RCC 7860 (cell line): ENCODE data around the gene ASB3.
"Not testable (repeated sequence)": the region's sequence is repeated elsewhere in the genome, so short reads cannot be mapped to it uniquely, and the experiment has no call there.

ENCODE experiments used
- DNase-seq: peaks from one replicate; pipeline ENCODE4 v3.0.0-alpha.2; 2015; ENCODE audit warnings: low spot score
- FAIRE-seq: peaks from 2 replicates; lab custom pipeline; 2012; peaks lifted over from hg19 to GRCh38; lab: Jason Lieb, UNC

The ASB3 gene

DNA sequence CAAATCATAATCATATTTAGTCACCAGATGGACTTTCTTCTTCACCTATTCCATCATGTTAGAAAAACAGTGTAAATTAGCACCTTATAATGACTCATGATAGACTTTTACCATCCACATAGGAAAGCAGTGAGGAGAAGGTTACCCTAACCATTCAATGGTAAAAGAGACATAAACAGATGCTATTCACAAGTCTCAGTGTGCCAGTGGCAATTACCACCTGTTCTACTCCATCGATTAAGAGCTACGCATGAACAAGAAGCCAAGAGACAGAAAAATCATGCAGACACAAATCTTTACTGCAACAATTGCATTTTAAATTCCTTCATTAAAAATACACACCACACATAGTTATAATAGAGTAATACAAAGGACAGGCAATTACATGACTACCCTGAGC lies 125.9 kb downstream of the ASB3 start:
- no peak for FAIRE-seq
- DNase-seq: no peak

GRCh38 chr2:53658474-53658873 lies 128.3 kb downstream of the ASB3 start:
- FAIRE-seq, DNase-seq: not testable (repeated sequence)

GRCh38 chr2:53655256-53655655 lies 131.5 kb downstream of the ASB3 start:
- no peak for DNase-seq
- no peak for FAIRE-seq

- no peak for DNase-seq
- no peak for FAIRE-seq
These were observed 132.4 kb downstream of the ASB3 start for GRCh38 chr2:53654396-53654795.

GRCh38 chr2:53652131-53652530 lies 134.6 kb downstream of the ASB3 start:
- DNase-seq: no peak
- no peak for FAIRE-seq

DNA sequence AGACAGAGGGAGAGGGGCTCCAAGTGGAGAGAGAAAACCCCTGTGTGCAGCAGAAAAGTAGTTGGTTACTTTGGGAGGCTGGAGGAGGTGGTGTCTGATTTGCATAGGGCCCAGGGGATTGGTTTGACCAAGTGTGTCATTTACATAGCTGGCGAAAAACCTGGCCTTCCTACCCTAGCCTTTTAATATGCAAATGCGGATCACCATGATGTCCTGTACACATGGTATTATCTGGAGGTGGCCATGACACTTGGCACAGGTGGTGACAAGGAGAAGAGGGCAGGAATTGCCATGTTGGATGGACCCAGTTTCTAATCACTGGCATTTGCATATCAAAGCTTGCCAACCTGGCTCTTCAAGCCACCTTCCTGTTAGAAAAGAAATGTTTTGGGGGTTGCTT lies 140.0 kb downstream of the ASB3 start:
- DNase-seq (no peak), FAIRE-seq (no peak)

GRCh38 chr2:53641290-53641689 lies 145.5 kb downstream of the ASB3 start:
- no peak for FAIRE-seq
- DNase-seq: no peak

GRCh38 chr2:53640466-53640865 lies 146.3 kb downstream of the ASB3 start:
- DNase-seq: no peak
- FAIRE-seq: no peak

GRCh38 chr2:53636596-53636995 lies 150.2 kb downstream of the ASB3 start:
- FAIRE-seq: no peak
- no peak for DNase-seq

DNA sequence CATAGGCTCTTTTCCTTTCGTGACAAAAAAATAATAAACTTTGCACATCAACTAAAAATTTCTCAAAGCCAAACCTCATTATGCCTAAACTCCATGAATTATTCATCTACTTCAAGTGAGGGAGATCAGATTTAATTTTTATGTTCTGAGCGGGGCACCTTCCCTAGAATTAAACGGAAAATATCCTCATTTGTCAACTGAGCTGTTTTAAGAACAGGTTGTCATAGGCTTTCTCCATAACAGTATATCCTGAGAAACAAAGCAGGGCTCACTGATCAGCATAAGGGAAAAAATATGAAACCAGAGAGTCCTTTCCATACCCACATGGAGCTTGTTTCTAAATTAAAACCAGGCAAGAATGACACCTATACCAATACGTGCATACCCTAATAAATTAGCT lies 150.6 kb downstream of the ASB3 start:
- FAIRE-seq: no peak
- DNase-seq: no peak

DNA sequence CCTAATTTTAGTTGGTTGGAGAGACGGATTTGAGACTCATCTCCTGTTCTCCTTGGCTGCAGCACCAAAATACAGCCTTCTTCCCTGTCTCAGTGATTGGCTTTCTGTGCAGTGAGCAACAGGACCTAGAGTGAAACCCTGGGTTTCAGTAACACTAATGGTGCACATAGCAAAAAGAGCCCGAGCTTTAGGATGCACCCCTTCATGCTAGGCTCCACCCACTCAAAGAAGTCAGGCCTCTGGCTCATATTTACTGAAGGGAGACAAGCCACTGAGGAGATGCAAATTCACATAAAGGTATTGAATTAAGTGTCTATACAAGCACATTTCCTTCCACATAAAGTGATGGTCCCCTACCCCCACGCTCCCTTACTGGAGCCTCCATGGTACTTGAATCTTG lies 151.1 kb downstream of the ASB3 start:
- DNase-seq: no peak
- FAIRE-seq: no peak

DNA sequence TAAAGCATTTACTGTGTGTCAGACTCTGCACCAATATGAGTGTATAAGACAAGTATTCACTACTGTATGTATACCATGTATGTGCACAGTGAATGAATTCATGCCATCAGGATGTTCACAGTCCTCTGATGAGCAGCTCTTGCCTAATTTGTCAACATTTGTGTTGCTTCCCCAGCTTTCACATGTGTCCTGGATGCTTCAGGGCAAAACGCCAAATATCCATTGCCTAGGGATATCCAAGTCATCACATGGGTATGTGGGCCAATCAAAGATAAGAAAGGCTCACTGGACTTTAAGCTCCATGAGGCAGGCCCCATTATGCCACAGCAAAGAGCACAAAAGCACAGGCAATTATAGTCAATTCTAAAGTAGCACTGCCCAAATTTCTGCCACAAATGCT lies 153.3 kb downstream of the ASB3 start:
- DNase-seq: no peak
- FAIRE-seq: no peak

- no peak for FAIRE-seq
- peak; percentile 43 for DNase-seq
These were observed 154.0 kb downstream of the ASB3 start for GRCh38 chr2:53632714-53633113.

DNA sequence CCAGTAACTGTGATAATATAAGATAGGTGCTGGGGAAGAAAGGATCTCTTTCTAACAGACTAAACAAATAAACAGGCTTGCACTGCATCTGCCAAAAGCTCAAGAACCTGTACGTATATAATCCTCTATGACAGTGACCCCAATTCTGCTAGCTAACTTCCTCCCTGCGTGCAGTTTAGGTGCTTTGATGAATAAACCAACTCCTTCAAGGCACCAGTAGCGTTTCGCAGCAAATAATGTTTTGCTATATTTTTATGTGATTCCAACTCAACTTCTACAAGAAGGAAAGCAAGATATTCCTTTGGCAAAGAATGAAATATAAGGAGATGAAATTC lies 154.7 kb downstream of the ASB3 start:
- FAIRE-seq (no peak), DNase-seq (no peak)

DNA sequence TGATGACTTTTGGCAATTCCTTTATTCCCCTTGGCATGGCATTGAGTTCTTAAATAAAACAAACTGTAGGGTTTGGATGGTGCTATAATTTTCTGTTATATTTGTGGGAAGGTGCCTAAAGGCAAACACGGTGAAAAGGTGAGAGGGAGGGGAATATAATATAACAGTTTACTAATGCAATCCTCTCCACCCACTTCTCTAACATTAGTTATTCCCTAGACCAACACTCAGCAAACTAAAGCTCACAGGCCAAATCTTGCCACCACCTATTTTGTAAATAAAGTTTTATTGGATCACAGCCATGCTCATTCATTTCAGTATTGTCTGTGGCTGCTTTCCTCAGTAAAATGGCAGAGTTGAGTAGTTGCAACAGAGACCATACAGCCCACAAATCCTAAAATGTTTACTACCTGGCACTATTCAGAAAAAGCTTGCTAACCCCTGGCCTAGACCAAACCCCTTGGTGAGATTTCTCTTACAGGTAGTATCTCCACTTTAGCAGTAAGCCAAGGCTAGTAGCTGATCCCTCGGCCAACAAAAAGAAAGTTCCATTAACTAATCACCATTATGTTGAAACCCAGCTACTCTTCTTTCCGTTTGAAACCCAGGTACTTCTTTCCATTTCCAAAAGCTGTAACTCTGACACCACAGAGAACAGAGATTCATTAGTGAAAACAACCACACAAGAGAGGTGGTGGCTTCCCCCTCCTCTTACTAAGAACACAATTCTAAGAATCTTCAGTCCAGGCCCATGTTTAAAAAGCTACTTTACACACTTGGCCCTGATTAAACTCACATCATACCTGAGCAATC lies 155.2 kb downstream of the ASB3 start:
- no peak for DNase-seq
- FAIRE-seq: no peak

GRCh38 chr2:53630026-53630606 lies 156.6 kb downstream of the ASB3 start:
- FAIRE-seq: no peak

GRCh38 chr2:53629501-53629900 lies 157.3 kb downstream of the ASB3 start:
- no peak for DNase-seq
- FAIRE-seq: no peak

More at GRCh38 chr2:53630026-53630606, 156.6 kb downstream of the ASB3 start:
- DNase-seq: no peak

DNA sequence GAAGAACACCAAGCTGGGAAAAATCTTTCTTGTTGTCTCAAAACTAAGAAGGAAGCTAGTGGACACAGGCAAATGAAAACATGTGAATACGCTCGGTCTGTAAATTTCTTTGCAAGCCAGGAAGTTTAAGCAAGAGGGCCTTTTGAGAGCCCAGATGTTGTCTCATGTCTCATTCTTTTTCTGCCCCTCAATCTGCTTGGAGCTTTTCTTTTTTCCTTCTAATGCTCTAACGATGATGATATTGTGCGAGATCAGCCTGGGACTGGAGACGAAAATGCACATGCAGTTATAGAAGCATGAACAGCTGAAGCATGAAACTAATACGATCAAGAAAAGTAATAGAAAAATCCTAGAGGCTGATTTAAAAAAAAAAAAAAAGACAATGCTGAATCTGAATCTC lies 157.8 kb downstream of the ASB3 start:
- DNase-seq: no peak
- no peak for FAIRE-seq

GRCh38 chr2:53622141-53622540 lies 164.6 kb downstream of the ASB3 start:
- DNase-seq (no peak), FAIRE-seq (no peak)

GRCh38 chr2:53620981-53621380 lies 165.8 kb downstream of the ASB3 start:
- FAIRE-seq: no peak

More at GRCh38 chr2:53620981-53621380, 165.8 kb downstream of the ASB3 start:
- DNase-seq: no peak
